ENCODE measurements around the gene CORIN.

Gene CORIN

GRCh38 chr4:47876310-47876709, 38.4 kb upstream of the CORIN start:
- Histone ChIP-seq H3K4me3 (ENCODE audit: severe bottlenecking) (no peak overlapping the region), H3K27me3 (ENCODE audit: insufficient read depth, poor library complexity, severe bottlenecking) (no peaks in the 10 kb centered on the region), H3K9me3 (ENCODE audit: severe bottlenecking) (peaks cover 5% of the 10 kb centered on the region), H3K27ac (ENCODE audit: poor library complexity, severe bottlenecking) (no peak overlapping the region), H3K4me1 (ENCODE audit: insufficient read depth, poor library complexity, severe bottlenecking) (no peaks in the 10 kb centered on the region), H3K36me3 (ENCODE audit: low read depth) (peaks cover 91% of the 10 kb centered on the region)
- no peak for TF ChIP-seq CTCF (IDR thresholded peaks at IDR 0.05; ENCODE audit: poor library complexity, severe bottlenecking)
- ATAC-seq (ENCODE audit: low read depth) (no peak), DNase-seq (ENCODE audit: low spot score) (no peak)

- no peak for DNase-seq (ENCODE audit: low spot score)
Measured at GRCh38 chr4:47873877-47874541, 36.1 kb upstream of the CORIN start.

GRCh38 chr4:47863486-47863885, 25.6 kb upstream of the CORIN start:
- H3K27ac ChIP-seq (ENCODE audit: poor library complexity, severe bottlenecking) = no peak overlapping the region
- H3K4me3 ChIP-seq (ENCODE audit: severe bottlenecking) = no peak overlapping the region
- no peaks in the 10 kb centered on the region for H3K9me3 ChIP-seq (ENCODE audit: severe bottlenecking)
- H3K4me1 ChIP-seq (ENCODE audit: insufficient read depth, poor library complexity, severe bottlenecking) = peaks cover 6% of the 10 kb centered on the region
- peaks cover 58% of the 10 kb centered on the region for H3K36me3 ChIP-seq (ENCODE audit: low read depth)
- H3K27me3 ChIP-seq (ENCODE audit: insufficient read depth, poor library complexity, severe bottlenecking) = no peaks in the 10 kb centered on the region
- DNase-seq (ENCODE audit: low spot score) = no peak
- TF ChIP-seq CTCF (IDR thresholded peaks at IDR 0.05; ENCODE audit: poor library complexity, severe bottlenecking) = no peak
- ATAC-seq (ENCODE audit: low read depth) = no peak

More at GRCh38 chr4:47873877-47874541, 36.1 kb upstream of the CORIN start:
- peaks cover 5% of the 10 kb centered on the region for H3K9me3 ChIP-seq (ENCODE audit: severe bottlenecking)
- H3K4me1 ChIP-seq (ENCODE audit: insufficient read depth, poor library complexity, severe bottlenecking) = peaks cover 4% of the 10 kb centered on the region
- peaks cover 90% of the 10 kb centered on the region for H3K36me3 ChIP-seq (ENCODE audit: low read depth)
- ATAC-seq (ENCODE audit: low read depth) = no peak
- TF ChIP-seq CTCF (IDR thresholded peaks at IDR 0.05; ENCODE audit: poor library complexity, severe bottlenecking) = no peak
- no peaks in the 10 kb centered on the region for H3K27me3 ChIP-seq (ENCODE audit: insufficient read depth, poor library complexity, severe bottlenecking)
- H3K27ac ChIP-seq (ENCODE audit: poor library complexity, severe bottlenecking) = no peak overlapping the region
- no peak overlapping the region for H3K4me3 ChIP-seq (ENCODE audit: severe bottlenecking)

GRCh38 chr4:47862297-47862696, 24.4 kb upstream of the CORIN start:
- Histone ChIP-seq H3K27me3 (ENCODE audit: insufficient read depth, poor library complexity, severe bottlenecking) (no peaks in the 10 kb centered on the region), H3K4me3 (ENCODE audit: severe bottlenecking) (no peak overlapping the region), H3K4me1 (ENCODE audit: insufficient read depth, poor library complexity, severe bottlenecking) (peaks cover 6% of the 10 kb centered on the region), H3K9me3 (ENCODE audit: severe bottlenecking) (no peaks in the 10 kb centered on the region), H3K36me3 (ENCODE audit: low read depth) (peaks cover 64% of the 10 kb centered on the region), H3K27ac (ENCODE audit: poor library complexity, severe bottlenecking) (no peak overlapping the region)
- DNase-seq (ENCODE audit: low spot score) (no peak), ATAC-seq (ENCODE audit: low read depth) (peak; percentile 73; the same call in 1 of the 3 replicates)
- TF ChIP-seq CTCF (IDR thresholded peaks at IDR 0.05; ENCODE audit: poor library complexity, severe bottlenecking) = no peak

GRCh38 chr4:47860305-47860704, 22.4 kb upstream of the CORIN start:
- ATAC-seq (ENCODE audit: low read depth) (no peak), DNase-seq (ENCODE audit: low spot score) (no peak)
- Histone ChIP-seq H3K36me3 (ENCODE audit: low read depth) (peaks cover 77% of the 10 kb centered on the region), H3K27ac (ENCODE audit: poor library complexity, severe bottlenecking) (no peak overlapping the region), H3K9me3 (ENCODE audit: severe bottlenecking) (no peaks in the 10 kb centered on the region), H3K27me3 (ENCODE audit: insufficient read depth, poor library complexity, severe bottlenecking) (no peaks in the 10 kb centered on the region), H3K4me3 (ENCODE audit: severe bottlenecking) (no peak overlapping the region), H3K4me1 (ENCODE audit: insufficient read depth, poor library complexity, severe bottlenecking) (peaks cover 6% of the 10 kb centered on the region)
- TF ChIP-seq CTCF (IDR thresholded peaks at IDR 0.05; ENCODE audit: poor library complexity, severe bottlenecking) = no peak

Measured in RWPE2 (cell line).